Activated CD4-positive, alpha-beta T cell treated with anti-CD3 and anti-CD28 coated beads, Interleukin-2, amount 50 U/mL, for 1 hour (primary cell): ENCODE results near the gene TOR4A.
A peak's percentile ranks its signal among the peaks of the same experiment; 100 is the strongest.

Experiments
- DNase-seq: peaks from one replicate; pipeline ENCODE4 v3.0.0-alpha.2; 2020

The TOR4A gene

DNA sequence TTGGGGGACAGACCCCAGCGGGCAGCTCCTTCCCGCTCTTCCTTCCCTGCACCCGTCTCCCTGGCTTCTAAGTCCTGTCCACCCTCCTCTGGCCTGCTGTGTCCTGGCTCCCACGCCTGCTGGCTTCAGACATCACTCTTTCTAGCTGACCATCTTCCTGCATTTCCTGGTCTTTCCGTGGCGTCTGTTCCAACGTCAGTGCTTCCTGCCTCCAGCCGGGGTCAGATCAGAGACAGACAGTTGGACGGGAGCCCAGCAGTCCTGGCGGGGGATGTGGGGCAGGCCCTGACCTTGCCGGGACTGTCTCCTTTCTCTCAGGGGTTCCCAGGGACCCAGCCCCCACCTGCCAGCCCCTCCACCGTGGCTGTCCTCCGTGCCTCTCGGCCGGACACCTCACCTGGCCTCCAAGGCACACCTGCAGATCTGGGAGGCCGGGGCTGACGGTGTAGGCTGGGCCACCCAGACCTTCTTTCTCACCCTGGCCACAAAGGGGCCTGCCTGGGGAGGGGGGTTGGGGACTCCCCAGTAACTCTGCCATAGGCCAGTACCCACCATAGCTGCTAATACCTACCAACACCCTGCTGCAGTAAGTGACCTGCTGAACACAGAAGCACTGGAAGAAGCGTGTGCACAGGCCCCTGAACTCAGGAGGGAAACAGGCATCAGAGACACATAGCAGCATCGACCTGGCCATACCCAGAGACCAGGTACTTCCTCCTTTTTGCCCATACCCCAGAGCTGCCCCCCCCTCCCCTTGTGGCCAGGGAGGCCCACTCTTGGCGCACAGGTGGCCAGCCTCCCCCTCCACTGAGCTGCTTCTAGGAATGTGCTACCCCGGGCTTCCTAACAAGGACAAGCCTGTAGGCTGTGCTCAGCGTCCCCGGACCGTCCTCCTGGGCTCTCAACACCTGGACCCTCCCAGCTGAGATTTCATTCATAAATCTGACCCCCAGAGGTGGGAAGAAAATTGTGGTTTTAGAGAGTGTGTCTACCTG lies 19.4 kb downstream of the TOR4A start:
- no peak for DNase-seq

DNA sequence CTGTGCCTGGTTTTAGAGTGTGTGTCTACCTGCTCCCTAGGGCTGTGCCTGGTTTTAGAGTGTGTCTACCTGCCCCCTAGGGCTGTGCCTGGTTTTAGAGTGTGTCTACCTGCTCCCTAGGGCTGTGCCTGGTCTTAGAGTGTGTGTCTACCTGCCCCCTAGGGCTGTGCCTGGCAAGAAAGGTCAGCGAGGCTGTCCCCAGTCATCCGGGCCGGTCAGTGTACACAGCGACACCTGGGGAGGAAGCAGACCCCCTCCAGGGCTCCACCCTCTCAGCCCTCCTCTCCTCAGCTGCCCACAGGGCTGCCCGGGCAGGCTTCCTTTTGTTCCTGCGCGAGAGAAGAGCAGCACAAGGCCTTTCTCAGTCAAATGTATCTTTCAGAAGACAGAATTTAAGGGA lies 20.4 kb downstream of the TOR4A start:
- DNase-seq, result no peak

DNA sequence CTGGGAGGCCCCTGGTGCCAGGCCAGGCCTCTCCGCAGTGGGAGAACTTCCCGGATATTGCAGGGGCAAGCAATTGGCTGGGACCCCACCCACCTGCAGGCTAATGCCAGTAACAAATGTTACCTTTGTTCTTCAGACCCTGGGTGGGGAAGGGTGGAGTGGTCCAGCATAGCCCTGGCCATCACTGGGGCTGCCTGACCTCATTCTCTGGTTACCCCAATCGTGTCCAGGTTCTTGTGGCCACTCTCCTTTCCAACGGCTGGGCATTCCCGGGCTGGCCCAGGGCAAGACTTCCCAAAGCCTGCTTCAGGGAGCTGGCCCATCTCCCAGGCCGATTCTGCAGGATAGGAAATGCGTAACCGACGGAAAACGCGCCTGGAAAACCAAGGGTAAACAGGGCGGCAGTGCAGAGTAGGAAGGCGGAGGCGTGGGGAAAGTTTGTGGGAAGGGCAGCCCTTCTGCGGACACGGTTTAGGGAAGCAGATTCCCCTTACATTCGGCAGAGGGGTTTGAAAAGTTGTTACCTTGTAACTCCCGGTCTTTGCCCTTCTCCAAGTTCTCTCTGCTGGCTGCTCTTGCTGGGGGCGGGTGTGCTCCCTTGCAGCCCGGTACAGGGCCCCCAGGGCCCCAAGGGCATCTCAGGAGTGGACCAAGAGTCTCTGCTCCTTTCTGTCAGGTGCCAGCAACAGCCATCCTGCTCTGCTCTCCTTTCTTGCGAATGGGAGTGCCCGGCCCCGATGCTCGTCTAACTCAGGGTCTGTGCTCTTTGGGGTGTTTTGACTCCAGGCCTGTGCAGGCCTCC lies 21.1 kb downstream of the TOR4A start:
- DNase-seq, result no peak

DNA sequence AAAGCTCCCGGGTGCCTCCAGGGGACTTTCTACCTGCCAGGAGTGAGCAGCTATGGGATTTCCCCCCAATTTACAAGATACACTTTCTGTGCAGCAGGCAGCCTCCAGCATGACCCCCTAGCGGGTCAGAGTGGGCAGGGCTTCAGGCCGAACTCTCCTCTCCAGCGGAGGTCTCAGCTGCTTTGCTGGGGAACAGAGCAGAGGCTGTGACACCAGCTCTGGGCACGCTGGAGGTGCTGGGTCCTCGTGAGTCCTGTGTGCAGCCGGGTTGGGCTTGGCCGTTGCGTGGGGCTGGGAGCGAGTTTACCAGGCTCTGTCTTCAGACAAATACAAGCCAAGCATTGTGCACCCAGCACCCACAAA lies 21.7 kb downstream of the TOR4A start:
- no peak for DNase-seq

DNA sequence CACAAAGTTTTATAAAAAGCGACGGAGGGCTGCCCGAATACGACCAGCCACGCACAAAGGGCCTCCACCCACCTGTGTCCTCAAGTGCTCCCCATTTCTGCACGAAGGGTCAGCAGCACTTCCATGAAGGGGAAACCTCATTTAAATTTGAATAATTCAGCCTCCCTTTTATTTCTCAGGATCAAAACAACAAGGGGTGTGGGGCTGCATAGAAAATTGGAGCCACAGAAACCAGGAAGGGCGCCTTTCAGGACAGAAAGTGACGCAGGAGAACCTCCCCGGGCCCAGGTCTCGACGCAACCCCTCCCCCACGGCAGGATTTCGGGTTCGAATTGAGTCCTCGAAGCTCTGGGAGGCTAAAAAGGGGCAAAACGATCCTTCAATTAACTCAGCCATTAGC lies 22.4 kb downstream of the TOR4A start:
- no peak for DNase-seq

DNA sequence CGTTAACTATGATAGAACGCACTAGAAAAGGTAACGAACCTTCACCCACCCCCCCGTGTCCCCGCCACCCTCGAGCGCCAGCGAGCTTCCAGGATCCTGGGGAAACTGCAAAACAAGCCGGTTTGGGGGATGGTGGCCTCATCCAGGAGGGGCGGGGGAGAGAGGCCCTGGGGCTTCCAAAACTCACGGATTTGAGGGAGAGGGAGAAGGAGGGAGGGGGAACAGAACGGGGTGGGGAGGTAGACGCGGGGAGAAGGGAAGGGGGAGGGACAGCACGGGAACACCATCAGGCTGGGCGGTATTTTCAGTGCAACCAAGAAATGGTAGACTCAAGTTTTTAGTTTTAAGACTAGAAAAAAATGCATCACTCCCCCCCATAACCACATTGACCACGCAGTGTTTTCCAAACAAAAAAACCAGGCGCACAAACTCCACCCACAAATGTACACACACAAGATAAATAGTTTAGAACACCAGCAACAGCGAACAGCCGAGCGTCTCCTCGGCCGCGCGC lies 23.1 kb downstream of the TOR4A start:
- DNase-seq, result no peak

DNA sequence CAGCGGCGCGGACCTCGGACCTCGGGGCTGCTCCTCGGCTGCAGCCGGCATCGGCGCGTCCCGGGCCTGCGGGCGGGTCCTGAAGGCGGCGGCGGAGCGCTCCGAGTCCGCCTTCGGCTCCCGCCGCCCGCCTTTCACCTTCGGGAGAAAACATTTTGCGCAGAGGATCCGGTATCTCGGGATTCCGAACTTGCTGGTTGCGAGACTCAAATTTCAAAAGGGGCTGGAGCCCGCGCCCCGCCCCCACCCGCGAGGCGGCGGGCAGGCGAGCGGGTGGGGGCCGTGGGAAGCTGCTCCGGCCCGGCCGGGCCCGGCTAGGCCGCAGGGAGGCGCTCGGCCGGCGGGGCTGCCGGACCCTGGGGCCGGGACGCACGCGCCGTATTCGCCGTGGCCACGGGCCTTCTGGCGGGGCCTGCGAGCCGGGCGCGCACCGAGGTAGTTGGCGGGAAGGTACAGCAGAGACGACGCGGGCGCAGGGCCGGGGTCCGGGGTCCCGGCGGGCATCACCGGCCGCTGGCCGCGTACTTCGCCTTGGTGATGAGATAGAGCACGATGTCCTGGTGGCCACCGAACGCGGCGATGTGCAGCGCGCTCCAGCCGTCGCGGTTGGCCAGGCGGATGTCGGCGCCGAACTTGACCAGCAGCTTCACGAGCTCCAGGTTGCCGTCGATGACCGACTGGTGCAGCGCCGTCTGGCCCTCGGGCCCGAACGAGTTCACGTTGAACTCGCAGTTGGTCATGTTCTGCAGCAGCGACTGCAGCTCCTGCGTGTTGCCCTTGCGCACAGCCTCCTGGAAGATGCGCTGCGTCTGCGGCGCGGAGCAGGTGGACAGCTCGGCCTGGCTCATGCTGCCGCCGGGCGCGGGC lies 23.8 kb downstream of the TOR4A start:
- no peak for DNase-seq

DNA sequence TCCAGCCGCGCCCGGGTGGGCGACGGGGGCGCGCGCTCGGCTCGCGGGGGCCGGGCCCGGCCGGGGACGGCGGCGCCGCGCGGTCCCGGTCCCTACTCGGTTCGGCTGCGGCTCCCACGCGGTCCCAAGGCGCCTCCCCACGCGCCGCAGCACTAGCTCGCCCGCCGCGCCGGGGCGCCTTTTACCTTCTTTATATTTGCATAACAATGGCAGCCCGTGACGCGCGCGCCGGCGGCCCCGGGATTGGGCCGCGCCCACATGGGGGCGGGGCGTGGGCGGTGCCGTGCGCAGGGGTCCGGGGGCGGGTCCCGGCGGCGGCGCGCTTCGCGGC lies 24.6 kb downstream of the TOR4A start, which contains the start of gene NRARP:
TSS of gene NRARP (minus strand) at position 154 of the 331 bp plus-strand sequence. CDS start 343 bp downstream, outside the sequence.
- peak; percentile 92 for DNase-seq

DNA sequence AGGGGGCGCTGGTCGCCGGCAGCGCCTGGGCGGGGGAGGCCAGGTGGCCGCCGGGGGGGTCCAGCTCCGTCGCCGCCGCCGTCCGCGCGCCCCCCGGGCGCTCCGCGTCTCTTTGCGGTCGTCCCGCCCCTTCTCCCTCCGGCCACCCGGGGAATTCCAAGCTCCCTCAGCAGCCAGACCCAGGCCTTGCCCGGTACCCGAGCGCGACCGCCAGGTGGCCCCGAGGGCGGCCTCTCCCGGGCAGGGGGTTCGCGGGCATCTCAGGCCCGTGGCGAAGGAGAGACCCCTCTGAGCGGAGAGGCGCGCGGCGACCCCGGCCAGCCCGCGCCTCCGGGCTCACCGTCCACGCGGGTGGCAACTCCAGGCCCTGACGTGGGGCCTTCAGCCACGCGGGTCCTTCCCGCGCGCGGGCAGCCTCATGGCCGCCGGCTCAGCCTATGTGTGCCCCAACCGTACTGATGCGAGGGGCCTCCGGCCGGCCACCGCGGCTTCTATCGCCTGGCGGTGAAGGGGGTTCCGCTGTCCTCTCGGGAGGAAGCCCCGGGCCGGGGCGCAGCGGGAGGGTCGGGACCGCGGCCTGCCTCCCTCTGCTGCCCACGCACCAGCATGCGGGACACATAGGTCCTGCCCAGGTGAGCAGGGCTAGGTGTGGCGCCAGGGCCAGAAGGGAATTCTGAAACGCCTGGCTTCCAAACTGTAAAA lies 25.1 kb downstream of the TOR4A start:
- no peak for DNase-seq

DNA sequence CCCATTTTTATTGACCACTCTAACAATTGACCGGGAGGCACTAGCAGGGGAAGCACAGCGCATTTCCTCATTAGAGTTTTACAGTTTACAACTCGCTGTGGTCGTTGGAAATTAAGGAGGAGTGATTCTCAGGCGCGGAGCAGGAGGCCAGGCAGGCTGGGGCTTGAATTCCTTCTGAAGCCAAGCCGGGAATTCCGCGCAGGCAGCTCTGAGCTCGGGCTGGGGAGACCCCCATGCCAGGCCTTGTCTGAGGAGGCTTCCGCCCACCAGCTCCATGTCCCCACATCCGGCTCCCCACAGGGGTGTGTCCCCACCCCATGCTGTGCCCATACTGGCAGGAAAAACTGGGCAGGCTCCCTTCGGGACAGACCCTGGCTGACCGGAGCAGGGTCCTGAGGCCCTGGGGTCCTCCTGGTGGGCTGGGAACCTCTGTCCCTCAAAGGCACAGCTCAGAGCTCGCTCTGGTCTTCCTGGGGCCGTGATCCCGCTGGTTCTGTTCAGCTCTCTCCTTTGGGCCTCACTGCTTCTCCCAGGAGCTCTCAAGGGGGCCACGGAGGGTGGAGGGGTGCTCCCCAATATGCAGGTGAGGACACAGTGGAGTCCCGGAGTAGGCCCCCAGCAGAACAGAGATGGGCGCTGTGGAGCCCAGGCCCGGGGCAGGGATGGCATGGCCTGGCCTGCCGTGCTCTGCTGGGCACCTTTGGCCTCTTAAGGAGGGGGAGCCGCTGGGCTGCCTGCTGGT lies 25.8 kb downstream of the TOR4A start:
- DNase-seq, result no peak

DNA sequence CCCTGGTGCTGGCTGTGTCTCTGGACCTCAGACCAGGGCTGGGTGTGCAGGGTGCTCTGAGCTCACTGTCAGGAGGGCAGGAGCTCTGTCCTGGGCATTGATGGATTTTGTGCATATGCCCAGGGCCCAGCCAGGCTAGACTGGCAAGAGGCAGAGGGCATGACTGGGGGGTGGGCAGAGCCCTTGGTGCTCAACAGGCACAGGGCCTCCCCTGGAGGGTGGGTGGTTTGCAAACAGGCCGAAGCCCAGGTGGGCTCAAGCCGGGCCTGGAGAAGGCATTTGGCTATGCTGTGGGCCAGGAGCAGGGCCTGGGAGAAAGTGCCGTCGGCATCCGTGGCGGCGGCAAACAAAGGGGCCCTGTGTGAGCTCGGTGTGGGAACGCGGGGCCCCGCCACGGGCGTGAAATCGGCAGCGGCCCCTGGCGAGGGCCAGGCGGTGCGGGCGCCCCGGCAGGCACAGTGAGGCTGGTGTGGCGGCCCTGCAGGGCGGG lies 26.4 kb downstream of the TOR4A start:
- DNase-seq, result no peak

DNA sequence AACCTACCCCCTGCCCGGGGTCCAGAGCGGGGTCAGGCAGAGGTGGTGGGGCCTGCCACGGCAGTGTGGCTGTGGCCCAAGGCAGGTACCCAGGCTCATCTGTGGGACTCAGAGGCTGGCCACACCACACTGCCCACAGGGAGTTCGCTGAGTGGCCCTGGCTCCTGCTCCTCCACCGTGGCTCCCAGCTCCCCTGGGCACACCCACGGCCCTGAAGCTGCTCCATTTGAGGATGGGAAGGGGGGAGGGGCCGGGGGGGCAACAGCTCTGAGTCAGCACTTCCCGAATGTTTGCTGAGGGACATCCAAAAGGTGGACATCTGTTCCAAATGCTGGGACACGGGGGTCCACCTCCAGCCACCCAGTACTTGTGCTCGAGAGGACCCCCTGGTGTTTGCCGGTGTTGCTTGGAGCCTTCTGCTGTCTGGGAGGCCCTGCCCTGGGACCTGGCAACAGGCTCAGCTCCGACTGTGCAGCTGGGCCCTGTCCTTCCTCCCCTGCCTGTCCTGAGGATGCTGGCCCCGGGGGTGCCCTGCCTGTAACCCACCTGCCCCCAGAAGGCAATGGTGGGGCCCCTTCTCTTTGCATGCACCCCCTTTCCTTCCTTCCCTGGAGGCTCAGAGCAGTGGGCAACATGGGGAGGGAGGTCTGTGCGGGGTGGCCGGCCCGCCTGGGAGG lies 27.0 kb downstream of the TOR4A start:
- no peak for DNase-seq

DNA sequence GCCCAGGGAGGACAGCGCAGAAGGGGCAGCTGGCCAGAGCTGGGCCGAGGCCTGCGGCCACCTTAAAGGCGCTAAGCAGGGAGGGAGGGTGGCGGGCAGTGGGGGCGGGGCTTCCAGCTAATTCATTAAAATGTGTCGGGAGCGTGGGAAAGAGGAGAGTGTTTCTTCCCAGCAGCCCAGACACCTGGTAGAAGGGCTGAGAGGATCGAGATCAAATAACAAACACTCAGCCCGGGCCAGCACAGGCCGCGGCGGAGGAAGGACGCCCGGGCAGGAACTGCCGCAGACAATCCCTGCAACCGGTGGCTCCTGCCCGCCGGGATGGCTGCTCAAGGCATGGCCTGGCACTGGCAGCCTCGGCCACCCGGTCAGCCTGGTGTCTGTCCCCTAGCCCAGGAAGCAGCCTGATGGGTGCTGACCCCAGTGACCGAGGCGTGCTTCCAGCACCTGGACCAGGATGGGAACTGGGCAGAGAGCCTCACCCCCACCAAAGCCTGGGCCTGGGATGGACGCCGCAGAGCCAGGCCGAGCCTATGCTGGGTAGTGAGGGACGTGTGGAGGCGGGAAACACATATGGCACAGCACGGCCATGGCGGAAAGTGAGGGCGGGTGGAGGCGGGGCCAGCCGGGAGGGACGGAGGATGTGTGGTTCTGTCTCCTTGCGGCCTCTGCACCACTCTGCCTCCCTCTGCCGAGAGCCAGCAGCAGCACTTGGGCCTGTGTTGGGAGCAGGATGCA lies 27.7 kb downstream of the TOR4A start:
- DNase-seq, result peak; percentile 54

DNA sequence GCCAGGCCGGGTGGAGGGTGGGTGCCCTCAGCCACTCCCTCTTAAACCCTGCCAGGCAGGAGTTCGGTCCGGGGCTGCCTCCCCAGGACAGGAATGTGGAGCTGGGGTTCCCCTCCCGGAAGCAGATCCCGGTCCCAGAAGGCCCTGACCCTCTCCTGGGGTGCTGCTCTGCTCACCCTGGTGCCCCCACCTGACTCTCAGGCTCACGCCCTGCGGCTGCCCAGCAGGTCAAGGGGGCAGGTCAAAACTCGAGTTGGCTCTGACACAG lies 28.2 kb downstream of the TOR4A start:
- DNase-seq, result no peak

DNA sequence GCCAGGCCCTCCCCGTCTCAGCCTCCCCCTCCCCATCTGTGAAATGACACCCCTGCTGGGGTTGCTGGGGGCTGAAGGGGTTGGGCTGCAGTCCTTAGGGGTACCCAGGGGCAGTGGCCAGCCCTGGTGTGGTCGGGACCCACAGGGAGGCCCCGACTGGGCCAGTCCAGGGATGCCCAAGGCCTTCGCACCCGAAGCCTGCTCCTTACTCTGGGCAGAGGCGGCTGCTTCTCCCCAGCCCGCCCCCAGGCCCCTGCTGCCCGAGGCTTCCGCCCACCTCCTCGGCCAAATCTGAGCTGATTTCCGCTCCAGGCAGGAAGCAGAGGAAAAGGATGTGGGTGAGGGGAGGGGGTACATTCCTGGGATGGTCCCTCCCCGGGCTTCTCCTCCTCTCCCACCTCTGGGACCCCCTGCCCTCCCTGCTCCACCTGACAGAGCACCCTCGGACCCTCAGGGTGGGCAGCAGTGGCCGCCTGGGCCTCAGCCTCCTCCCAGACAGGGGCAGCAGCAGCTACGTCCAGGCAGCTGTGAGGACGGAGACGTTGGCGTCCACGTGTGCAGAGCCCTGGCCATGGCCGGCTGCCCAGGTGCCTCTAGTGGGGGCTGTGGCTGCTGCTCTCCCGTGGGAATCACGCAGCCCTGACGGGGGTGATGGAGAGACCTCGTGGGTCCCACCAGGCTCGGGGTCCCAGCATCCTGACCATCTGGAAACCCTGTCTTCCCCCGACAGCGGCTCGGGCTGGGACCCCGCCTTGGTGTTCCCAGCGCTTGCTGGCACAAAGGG lies 28.7 kb downstream of the TOR4A start:
- no peak for DNase-seq

DNA sequence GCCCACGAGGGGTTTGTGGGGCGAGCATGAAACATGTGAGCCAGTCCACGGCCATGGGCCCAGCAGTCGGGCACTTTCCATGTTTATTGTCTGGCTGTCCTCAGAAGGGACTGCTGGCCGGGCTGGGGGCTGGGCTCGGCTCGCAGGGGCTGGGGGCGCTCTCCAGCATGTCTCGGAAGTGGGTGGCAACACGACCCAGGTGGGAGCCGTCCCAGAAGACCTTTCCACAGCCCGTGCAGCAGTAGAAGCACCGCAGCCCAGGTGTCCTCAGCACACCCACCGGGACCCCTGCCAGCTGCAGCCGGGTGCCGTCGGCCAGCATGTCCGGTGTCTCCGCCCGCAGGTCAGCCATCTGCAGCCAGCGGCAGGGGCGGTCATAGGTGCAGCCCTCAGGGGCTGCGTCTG lies 29.3 kb downstream of the TOR4A start:
- no peak for DNase-seq

DNA sequence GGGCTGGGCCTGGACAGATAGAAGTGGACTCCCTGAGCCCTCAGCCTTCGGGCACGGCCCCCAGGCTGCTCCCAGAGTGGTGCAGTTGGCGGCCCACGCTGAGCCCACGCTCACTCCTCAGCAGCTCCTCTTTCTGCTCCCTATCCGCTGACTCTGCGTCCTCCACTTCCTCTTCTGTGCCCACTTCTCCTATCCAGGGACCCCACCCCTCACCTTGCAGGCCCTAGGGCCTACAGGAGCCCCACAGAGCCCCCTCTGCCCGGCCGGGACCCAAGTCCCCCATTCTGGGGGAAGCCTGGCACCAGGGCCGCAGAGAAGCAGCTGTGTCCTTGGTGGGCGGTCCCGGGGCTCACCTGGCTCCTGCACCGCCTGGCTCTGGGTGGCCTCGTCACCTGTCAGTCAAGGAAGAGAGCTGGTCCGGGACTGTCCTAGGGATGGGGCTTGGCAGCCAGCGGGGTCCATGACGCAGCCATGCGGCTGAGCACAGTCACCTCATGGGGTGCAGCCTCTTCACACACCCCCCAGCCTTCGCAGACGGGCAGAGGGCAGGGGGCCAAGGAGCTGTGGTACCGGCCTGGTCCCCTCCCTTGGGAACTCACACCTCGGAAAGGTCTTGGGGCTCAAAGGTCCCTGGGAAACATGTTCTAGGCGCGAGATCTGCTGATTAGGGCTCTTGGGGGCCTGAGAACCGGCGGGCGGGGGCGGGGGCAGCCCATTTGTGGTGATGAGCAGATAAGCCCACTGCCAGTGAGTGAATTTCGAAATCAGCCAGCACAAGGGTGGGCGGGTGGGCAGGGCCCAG lies 29.9 kb downstream of the TOR4A start:
- no peak for DNase-seq

DNA sequence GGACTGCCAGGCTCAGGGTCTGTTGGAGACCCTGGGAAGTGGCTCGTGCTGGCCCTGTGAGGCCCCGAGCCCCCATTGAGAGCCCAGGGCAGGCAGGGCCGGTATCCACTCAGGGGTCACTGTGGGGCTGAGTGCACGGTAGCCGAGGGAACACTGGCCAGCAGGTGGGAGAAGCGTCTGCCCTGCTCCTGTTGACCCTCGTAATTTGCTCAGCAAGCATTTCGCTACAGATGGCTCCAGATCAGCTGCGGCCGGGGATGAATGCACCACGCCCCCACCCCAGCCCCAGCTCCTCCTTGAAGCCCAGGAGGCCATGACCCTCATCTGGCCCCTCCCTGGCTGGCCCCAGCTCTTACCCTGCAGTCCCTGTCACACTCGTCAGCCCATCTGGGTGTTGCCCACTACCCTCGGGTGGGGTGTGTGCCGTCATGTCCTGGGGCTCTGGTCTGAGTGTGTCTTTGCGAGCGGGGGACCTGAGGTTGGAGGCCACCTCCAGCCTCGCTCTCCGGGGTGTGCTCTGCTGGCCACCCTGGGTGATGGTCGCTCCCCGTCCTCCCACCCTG lies 30.6 kb downstream of the TOR4A start:
- DNase-seq, result no peak
